Stimulated activated CD4-positive, alpha-beta T cell treated with anti-CD3 and anti-CD28 coated beads, Interleukin-1b, Interleukin-23, amount 100 ng/mL, for 1 hour (primary cell): Measurements from ENCODE around the gene CHN2.

Experiments used
- DNase-seq, 2 donors: peaks; one replicate each; pipeline ENCODE4 v3.0.0-alpha.2; 2020; ENCODE audit warnings: low read depth in 2 of 2

Gene CHN2

DNA sequence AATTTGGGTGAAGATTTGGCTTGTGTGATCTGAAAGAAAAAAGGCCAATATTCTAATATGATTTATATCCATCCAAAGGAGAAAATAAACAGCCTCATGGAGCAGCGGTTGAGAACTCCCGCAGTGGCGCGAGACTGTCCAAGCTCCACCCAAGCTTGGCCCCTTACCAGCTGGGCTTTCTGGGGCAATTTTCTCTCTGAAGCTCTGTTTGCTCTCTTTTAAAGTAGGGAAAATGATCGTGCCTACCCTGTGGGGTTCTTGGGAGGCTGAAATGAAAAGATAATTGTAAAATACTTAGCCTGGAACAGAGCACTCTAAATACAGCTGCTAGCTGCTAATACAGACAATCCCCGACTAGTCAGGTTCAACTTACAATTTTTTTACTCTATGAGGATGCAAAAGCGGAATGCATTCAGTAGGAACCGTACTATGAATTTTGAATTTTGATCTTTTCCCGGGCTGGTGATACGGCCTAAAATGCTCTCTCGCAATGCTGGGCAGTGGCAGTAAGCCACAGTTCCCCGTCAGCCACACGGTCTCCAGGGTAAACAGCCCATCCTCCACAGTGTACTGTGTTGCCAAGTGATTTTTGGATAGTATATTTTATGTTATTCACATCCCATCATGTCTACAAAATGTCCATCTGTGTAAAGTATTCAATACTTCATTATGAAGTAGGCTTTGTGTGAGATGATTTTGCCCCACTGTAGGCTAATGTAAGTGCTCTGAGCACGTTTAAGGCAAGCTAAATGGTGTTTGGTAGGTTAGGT, 137.7 kb downstream of the CHN2 start:
- DNase-seq = no peak

DNA sequence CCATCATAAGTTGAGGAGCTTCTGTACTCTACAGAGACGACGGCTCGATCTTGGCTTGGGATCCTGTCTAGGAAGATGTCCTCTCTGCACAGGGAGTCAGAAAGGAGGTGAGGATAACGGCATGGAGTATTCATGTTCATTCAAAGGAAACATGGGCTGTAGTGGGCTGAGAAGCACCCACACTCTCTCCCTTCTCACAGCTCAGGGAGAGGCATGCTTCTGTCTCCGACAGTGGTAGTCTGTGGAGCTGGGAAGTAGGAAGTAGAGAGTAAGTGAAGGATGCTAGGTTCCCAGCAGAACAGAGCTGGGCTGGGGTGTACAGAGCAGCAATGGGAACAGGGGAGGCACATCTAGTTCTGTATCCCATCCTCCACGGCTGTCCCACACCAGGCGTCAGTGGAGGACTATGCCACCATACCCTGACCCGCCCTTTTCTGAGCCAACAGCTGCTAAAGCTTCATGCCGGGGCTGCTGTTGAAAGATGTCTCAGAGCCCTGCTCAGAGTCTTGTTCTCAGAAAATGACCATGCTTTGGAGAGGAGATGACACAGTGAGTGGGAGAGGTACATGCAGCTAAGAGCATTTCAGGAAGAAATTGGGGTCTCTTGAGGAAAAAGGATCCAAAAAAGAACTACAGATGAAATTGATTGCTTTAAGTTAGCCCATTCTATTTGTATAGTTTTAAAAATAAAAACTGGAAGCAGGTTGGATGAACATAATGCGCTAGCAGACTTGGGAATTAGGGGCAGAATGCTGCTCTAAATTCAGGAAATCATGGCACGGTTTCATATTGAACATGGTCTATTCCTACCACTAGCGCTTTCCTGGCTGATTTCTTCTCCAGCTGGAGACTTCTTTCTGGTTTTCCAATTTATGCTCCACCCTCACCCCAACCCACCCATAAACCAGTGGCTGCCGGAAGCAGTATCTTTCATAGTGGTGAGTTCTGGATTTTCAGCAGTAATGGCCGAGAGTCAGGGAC, 138.6 kb downstream of the CHN2 start:
- DNase-seq = no peak

DNA sequence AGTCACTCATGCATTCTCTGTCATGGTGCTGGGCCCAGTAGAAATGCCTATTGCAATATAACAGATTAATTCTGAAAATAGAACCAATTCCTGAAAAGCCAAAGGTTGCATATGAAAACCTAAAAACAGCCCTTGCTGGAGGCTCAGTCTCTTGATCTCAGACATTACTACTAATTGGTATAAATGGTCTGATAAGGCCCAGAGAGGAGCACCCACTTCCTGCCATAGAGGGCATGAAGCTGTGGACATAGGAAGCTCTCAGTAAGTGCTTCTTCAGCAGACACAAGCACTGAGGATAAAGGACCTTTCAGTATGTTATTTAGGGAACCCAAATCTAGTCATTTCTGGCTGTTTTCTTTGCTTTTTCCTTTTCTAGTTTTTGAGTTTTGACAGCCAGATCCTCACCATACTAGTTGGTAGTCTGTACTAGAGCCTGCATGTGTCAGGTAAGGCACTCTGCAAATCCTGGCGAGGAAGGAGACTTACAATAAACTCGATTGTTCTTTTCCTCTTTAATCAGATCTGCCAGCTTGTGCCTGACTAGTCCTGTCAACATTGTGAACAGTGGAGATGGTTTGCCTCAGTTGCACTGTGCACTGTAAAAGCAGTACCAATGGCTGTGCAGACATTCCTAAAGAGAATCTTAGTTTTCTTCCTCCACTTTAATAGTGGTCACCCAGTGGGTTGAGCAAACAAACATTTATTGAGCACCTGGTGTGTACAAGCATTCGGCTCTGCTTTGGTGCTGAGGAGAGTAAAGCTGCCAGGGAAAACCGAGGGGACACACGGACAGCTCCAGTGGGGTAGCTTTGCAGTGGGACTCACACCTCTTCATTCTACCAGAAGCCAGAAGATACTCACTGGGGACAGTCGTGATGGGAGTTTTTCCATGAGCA, 140.9 kb downstream of the CHN2 start:
- no peak for DNase-seq

DNA sequence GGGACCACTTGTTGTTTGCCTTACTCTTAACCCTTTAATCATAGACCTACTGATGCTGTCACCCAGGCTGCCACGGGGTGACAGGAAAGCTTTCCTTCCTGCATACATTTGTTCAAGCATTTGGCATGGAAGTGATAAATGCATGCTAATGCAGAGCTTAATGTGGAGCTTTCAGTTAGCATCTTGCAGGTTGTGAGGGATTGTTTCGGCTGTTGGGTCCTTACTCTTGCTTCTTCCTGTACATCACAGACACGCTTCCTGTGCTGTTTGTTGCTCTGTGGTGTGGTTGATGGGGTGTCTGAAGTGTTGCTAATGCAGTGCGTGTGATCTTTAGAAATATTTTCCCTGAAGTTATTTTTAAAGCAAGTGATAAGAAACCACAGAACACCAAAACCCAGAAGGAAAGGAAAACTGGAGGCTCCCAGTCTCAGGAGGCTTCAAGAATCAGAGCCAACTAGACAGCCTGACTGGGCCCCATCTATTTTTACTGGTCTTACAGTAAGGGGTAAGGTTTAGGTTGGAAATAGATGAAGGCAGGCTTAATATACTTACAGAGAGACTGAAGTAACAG, 143.1 kb downstream of the CHN2 start:
- DNase-seq = no peak

DNA sequence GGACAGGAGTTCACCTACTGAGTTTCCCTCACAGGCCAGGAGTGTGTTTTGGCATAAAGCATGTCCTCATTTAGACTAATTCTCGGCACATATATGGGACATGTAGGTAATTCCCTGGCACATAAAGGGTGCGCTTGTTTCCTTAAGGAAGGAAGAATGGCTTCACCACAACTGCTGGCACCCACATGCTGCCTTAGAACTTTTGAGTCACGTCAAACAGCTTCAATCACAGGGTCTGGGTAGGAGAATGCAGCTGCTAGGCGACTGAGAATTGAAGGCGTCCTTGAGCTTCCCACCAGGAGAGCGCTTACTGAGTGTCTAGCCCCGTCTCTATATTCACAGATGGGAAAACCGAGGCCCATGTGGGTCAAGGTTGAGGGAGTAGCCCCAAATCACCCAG, 146.1 kb downstream of the CHN2 start:
- DNase-seq = no peak

DNA sequence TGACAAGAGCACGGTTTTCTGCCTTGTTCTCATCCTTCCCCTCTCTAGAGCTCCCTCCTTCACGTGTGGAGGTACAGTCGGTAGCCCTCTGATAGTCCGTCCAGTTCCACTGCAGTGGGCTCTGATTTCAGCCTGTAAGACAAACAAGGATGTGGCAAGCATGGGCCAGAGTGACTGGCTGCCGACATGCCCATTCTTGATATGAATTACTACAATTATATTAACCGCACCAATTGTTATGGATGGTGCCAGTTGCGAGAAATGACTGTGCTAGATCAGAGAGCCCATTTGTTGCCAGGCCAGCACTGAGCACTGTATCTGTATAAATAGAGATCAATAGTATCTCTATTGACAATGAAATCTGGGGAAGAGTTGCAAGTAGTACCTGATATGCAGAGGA, 146.6 kb downstream of the CHN2 start:
- no peak for DNase-seq

DNA sequence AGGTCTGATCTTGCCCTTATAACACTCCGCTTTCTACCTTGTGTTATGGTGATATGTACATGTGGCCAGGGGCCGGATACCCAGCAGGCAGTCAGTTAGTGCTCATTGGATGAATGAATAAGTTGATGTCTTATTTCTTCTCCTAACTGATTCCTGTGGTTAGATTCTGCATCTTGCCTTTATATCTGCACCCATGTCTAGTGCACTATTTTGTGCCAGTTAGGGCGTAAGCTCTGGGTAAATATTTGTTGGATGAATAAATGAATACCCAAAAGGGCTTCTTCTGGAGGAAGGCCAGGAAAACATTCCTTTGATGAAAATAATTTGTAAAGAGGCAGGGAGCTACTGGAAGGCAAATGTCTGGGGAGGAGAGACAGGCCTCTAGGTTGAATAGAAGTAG, 148.2 kb downstream of the CHN2 start:
- no peak for DNase-seq

DNA sequence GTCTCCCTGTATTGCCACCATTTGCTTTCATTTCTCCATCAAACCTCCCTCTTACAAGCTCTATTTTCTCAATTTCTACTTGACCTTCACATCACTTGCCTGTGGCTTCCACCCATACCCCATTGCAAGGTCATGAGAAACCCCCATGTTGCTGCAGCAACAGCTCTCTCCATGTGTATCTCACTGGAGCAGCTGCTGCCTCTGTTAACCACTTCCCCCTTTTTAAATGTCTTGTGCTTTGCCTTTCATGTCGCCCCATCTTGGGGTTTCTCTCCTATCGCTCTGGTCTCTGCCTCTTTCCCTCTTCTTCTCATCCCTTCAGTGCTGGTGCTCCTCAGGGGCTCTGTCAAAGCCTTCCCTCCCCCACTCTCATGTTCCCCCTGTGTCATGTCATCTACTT, 148.8 kb downstream of the CHN2 start:
- no peak for DNase-seq

DNA sequence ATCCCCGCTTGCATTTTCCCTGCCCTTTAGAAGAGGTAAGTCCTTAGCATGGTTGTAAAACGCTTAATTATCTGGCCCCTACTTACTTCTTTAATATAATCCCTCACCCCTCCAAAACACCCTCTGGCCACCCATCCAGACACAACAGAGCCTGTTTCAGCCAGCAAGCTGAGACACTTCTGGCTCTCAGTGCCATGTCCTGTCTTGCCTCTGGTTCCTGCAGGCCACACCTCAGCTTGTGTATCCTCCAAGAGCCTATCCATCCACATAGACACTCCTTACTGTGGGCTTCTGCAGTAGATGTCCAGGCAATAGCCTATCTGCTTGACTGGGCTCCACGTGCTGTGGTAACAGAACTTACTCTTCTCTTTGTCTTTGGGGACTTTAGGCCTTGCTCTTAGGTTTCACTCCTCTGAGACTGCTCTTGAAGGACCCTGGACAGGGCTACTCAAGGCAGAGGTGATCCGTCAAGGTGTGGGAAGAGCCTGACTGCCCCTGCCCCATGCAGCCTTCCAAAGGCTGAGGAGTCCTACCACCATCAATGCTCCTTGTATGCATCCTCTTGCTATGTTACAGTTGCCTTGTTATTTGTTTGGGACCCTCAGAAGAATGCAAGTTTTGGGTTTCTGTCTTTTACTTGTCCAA, 149.9 kb downstream of the CHN2 start:
- DNase-seq = no peak

DNA sequence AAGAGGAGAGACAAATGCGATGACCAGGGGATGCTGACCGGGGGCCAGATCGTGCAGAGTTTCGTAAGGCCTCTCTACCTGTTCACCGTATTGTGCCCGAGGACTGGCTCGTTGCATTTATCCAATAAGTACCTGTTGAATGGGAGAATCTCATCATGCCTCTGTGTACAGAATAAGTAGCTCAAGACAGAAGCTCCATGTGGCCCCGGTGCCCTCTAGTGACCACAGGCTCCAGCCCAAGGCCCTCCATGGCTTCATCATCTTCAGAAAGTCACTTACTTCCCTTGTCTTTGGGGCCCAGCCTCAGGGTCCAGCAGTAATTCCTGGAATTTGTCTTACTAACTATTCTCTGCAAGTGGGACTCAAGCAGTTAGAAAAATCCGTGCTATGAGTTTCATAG, 151.0 kb downstream of the CHN2 start:
- DNase-seq = no peak

DNA sequence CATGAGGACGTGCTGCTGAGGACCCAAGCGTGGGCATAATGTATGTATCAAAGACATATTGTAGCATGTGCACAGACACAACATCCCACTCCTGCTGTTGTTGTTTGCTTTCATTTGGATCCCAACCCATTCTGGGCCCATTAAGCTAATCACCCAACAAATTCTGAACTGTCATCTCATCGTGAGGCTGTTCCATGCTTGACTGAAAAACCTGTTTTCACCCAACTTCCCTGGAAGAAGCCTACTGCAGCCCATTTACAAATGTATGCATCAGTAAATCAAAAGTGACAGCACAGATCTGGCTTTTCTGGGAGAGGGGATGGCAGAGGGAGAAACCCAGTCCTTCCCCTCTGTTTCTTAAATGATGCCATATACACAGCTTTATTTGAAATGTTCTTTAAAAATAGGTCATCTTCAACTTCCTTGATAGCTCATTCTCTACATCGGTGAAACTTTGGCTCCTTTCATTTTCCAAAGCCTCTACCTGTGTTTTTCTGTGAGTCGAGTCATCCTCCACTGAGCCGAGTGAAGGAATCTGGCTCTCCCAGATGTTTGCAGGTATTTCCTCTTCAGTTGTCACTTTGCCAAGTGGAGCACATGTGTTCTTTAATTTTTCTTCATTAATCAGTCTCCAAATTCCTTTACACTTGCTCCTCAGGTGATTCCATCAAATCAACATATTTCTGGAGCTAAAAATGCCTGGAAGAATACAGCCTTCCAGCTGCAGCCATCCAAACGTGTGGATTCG, 151.8 kb downstream of the CHN2 start:
- DNase-seq = no peak

DNA sequence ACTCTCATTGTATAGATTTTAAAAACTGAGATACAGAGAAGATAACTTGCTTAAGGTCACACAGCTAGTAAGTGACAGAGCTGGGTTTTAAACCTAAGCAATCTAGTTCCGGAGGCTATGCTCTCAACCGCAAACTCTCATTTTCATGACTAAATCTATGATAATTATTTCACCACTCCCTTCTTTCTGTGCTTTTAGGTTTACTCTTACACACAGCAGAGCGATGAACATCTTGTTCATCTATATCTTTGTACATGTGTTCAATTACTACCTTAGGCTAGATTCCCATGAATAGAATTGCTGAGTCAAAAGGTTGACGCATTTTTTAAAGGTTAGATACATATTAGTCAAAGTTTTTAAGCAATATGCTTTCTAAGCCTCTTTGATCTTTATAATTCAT, 154.8 kb downstream of the CHN2 start:
- no peak for DNase-seq

DNA sequence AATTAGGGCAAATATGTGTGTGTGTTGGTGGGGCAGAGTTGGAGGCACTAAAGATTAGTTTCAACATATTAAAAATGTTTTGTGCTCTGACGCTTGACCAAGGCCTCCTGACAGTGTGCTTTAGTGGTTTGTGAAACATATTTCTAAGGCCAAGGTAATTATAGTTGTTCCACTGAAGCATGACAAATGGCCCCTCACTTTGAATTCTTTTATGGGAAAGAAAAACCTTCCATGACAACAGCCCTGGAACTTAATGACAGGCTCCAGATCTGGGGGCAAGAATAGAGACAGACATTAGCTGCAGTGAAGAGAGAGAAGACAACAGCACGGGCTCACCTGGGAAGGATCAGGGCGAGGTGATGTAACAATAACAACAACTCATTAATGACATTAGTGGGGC, 155.8 kb downstream of the CHN2 start:
- no peak for DNase-seq

DNA sequence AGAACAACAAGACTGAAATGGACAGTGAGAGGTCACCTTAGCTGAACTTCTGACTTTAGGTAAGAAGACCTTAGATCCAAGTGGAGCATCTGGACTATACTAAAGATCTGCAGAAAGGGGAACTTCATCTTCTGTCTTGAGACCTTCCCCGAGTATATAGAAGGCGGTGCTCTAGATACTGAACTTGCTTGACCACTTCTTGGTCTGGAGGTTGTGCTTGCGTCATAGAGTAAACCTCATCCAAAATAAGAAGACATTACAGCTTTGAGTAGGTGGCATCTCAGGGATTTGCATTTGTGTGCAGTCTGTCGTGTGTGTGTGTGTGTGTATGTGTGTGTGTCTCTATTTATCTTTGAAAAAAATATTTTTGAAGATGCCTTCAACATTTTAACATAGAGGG, 157.5 kb downstream of the CHN2 start:
- no peak for DNase-seq

DNA sequence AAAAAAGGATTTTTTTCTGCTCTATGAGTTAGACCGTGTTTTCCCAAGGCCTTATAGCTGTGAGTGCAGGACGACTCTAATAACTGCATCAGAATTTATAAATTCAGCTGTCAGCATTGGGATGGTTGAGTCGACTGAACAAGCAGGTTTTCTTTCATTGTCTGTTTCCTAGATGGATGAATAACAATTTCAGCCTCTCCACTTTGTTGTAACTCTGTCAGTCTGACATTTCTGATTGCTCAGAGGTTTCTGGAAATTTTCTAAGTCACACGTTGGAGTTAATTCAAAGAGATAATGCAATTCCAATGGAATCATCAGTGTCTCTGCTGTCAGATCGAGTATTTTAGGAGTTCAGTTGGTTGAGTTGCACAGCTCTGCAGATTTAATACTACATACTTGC, 159.2 kb downstream of the CHN2 start:
- no peak for DNase-seq

DNA sequence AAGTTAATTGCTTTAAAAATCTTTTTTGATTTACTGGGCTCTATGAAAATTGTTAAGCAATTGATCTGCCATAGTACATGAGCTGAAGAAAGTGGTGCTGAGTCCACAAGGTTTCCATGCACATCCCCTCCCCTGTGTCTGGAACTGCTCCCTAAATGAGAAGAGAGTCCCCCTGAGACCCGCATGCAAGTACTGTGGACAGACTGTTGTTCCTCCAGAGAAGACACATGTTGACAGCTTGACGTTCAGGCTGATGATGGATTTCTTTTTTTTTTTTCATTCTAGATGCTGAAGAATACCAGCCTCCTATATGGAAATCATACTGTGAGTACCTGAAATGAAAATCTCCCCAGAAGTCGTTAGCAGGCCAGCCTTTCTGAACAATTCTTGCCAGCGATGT, 159.8 kb downstream of the CHN2 start:
- no peak for DNase-seq

DNA sequence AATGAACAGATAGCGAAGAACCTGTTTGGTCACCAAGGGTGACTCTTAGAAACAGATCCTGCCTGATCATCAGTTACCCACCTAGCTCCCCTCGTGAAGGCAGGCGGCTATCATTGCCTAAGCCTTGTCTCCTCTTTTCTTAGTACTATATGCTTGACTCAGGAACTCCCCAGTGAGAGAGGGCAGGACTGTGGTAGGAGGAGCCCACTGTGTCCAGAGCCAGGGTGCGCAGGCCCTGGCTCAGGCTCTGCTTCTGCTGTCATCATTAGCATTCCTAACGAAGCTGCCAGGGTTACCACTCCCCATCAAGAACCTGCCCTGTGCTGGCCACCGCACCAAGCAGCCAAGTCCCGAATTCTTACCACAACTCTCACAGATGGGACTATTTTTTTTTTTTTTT, 160.8 kb downstream of the CHN2 start:
- DNase-seq = no peak

DNA sequence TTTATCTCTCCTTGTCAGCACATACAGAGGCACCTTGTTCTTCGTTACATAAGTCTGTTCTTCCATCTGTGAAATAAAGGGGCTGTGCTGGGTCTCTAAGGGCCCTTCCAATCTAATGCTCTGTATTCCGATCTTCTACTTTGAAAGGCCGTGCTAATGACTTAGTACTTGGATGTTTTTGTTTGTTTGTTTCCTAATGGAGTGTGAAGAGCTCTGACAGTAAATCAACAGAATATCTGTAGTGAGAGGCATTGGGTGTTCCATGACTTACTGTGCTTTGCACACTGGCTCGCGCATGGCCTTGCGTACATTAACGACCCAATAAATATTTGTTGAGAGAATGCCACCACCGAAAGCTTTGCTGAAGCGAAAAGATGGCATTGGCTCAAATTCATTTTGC, 162.1 kb downstream of the CHN2 start:
- DNase-seq = no peak

DNA sequence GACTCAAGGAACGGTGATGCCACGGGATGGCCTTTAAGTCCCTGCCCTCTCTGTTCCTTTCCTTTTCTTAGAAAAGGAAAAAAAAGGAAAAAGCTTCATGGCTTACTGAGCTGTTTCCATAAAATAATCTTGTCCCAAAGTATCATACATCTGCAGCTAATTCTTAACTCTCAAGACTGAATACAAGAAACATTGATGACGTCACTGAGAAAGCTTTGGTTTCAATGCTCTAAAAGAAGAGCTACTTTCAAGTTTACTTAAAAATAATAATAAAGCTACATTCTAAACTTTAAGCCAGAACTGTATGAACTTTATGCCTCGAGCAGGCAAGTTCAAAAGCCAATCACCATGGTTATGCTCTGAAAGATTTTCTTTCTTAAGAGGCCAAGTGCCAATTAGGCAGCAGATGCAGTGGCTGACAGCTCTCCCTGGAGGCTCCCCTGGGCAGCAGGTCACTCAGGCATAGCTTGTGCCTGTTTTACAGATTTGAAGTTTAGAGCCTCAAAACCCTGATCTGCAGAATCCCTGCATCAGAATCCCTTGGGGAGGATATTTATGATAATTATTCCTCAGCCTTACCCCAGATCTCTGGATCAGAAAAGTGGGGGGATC, 165.0 kb downstream of the CHN2 start:
- no peak for DNase-seq
